Psoas muscle (tissue), 8 donors: ENCODE measurements around the gene PILRA. TPM values are rescaled to one million over a fixed set of nuclear protein-coding genes. Genes with fewer than 3 reads are reported as not detected.

Experiments used
- ATAC-seq, 4 donors: fragments of 200-7000 bp; cut with Tn5 transposase; one replicate each; pipeline ENCODE4 v1.9.1; 2020; ENCODE audit warnings: moderate library complexity in 3 of 4, mild to moderate bottlenecking in 2 of 4
- DNase-seq, 2 donors: peaks; one replicate each; pipeline ENCODE4 v3.0.0-alpha.2; 2020
- H3K27ac ChIP-seq: fragments of 200-600 bp; one replicate; pipeline ENCODE4 v1.8.0; 2022
- H3K27me3 ChIP-seq, 3 donors: fragments of 200-600 bp in 1 of 3; one replicate each; pipeline versions ENCODE4 v1.6.1 to v1.8.0; 2013 to 2022; ENCODE audit warnings: low read length in 2 of 3, mild to moderate bottlenecking in 2 of 3, moderate library complexity in 1 of 3; ENCODE audit not compliant: insufficient read depth in 3 of 3
- H3K36me3 ChIP-seq, 2 donors: fragments of 200-600 bp in 1 of 2; one replicate each; pipeline versions ENCODE4 v1.6.1 to v1.8.0; 2013 to 2022; ENCODE audit warnings: low read depth in 1 of 2, mild to moderate bottlenecking in 1 of 2, moderate library complexity in 1 of 2; ENCODE audit not compliant: insufficient read depth in 1 of 2
- H3K4me1 ChIP-seq: fragments of 200-600 bp; one replicate; pipeline ENCODE4 v1.8.0; 2022
- H3K4me3 ChIP-seq: fragments of 200-600 bp; one replicate; pipeline ENCODE4 v1.8.0; 2022; ENCODE audit warnings: mild to moderate bottlenecking
- H3K9me3 ChIP-seq: fragments of 200-600 bp; one replicate; pipeline ENCODE4 v1.8.0; 2022
- CTCF ChIP-seq: fragments of 200-600 bp; IDR thresholded peaks from one replicate; pipeline ENCODE4 v1.8.0; 2022; ENCODE audit warnings: antibody characterized with exemption
- WGBS, 3 donors: extraction: QIAGEN DNeasy Blood & Tissue Kit; methylation state at CpG; one replicate each; pipeline versions ENCODE4 v1.1.6 to v1.1.7; 2013; 5-methylcytosine and 5-hydroxymethylcytosine counted together
- intact Hi-C, 2 donors: fragments of 100-400 bp; cut with DNase I; formaldehyde crosslinking; loops; one replicate each; pipeline versions ENCODE4 v1.11.0 to v1.14.2; 2022
- polyA plus RNA-seq, 3 donors: library from polyadenylated mRNA; stranded (reverse); fragments of 200-250 nt; gene quantifications; one replicate each; pipeline ENCODE4 v1.2.3, GENCODE V29; 2013
- total RNA-seq, 4 donors: library from RNA; stranded (reverse); fragmentation: NEBNext Ultra II Directional in 2 of 4; extraction: Animal tissue kit (Norgen Biotek cat#: 25700) in 2 of 4; gene quantifications; one replicate each; pipeline versions ENCODE4 v1.2.1 to v1.2.4, GENCODE V29; 2021 to 2023
- donor health status: healthy with polysubstance abuse.
- donor health status: DM: no; HTN: no; CAD: no; lungs with moderate emphysema.
- donor health status: Bipolar disorder and iron deficiency.
- donor health status: healthy.
- donor health status: DM: yes; HTN: yes; CAD: no.
- donor health status: DM: no; HTN: no; CAD: no.
- donor health status: DM: no; HTN: no; CAD: no.
- donor health status: DM: yes; HTN: yes; CAD: no.

PILRA gene
- total and polyA plus RNA-seq, 7 donors: 0.93 to 2.8 (median 2.3) TPM

- peaks cover 18% of the 10 kb centered on the region for H3K4me1 ChIP-seq
- no peaks in the 10 kb centered on the region for H3K36me3 ChIP-seq
- intact Hi-C loops: no loop called here
- 65 to 71% (median 70%) methylated on average over 6 of the region's 6 CpGs for WGBS, 3 donors
- DNase-seq (no peak), ATAC-seq (no peak)
- H3K9me3 ChIP-seq: no peaks in the 10 kb centered on the region
- TF ChIP-seq CTCF: no peak
- H3K4me3 ChIP-seq: no peak overlapping the region
- no peaks in the 10 kb centered on the region for H3K27me3 ChIP-seq
- no peak overlapping the region for H3K27ac ChIP-seq
Observed at GRCh38 chr7:100384628-100385294, 11.5 kb downstream of the PILRA start.

GRCh38 chr7:100386940-100387339 lies 13.7 kb downstream of the PILRA start:
- intact Hi-C loops: no loop called here
- Histone ChIP-seq H3K4me1 (peaks cover 18% of the 10 kb centered on the region), H3K36me3 (no peaks in the 10 kb centered on the region), H3K27ac (no peak overlapping the region), H3K27me3 (no peaks in the 10 kb centered on the region), H3K9me3 (no peaks in the 10 kb centered on the region), H3K4me3 (no peak overlapping the region)
- 41 to 55% (median 41%) methylated on average over 5 of the region's 5 CpGs for WGBS, 3 donors
- no peak for ATAC-seq
- no peak for TF ChIP-seq CTCF
- DNase-seq: no peak

GRCh38 chr7:100387695-100388094 lies 14.4 kb downstream of the PILRA start:
- TF ChIP-seq CTCF: no peak
- intact Hi-C loops: no loop called here
- Histone ChIP-seq H3K9me3 (no peaks in the 10 kb centered on the region), H3K36me3 (no peaks in the 10 kb centered on the region), H3K27ac (no peak overlapping the region), H3K4me3 (no peak overlapping the region), H3K27me3 (no peaks in the 10 kb centered on the region), H3K4me1 (peaks cover 18% of the 10 kb centered on the region)
- no peak for ATAC-seq
- 81 to 84% (median 81%) methylated on average over 2 of the region's 2 CpGs for WGBS, 3 donors
- DNase-seq: no peak

GRCh38 chr7:100389437-100390088 lies 16.3 kb downstream of the PILRA start:
- Histone ChIP-seq H3K9me3 (no peaks in the 10 kb centered on the region), H3K27ac (no peak overlapping the region), H3K4me3 (no peak overlapping the region), H3K4me1 (peaks cover 18% of the 10 kb centered on the region), H3K27me3 (no peaks in the 10 kb centered on the region), H3K36me3 (no peaks in the 10 kb centered on the region)
- intact Hi-C loops: loop anchor here in 1 of 2 donors (5.0 kb wide), 1 partner anchor 32 kb away; the partner anchor contains the start of gene PILRB
- DNase-seq: no peak
- ATAC-seq: no peak
- no peak for TF ChIP-seq CTCF
- 55 to 66% (median 57%) methylated on average over 9 of the region's 9 CpGs for WGBS, 3 donors
